B cell (primary cell): Measurements from ENCODE around the gene SOX8.

Source experiments
- EZH2 ChIP-seq: IDR thresholded peaks from 2 replicates; pipeline ENCODE4 v1.6.1; 2012; ENCODE audit warnings: borderline replicate concordance, low read depth, mild to moderate bottlenecking, moderate library complexity, low read length; ENCODE audit not compliant: insufficient read depth, poor library complexity, severe bottlenecking
- TF ChIP-seq, protein P1 (sequence below): fragments of 200-600 bp; IDR thresholded peaks from one replicate; pipeline ENCODE4 v1.8.0; 2022; ENCODE audit warnings: antibody characterized with exemption, mild to moderate bottlenecking

DNA sequence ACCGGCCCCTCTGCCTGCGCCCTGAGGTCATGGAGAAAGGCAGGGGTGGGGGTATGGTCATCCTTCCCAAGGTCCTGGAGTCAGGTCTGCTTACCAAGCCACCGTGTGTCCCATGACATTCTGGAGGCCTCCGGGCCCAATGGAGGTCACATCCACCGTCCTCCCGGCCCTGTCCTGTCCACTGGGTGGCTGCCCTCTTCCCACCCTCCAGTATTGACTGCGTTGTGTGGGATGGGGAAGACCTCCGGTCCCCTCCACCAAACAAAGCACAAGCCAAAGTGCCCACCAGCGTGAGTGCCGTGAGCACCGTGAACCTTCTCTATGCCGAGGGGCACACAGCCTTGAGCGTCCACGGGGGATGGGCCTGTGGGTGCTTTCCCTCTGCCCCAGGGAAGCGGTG lies 48.0 kb upstream of the SOX8 start:
- TF ChIP-seq, protein P1, sequence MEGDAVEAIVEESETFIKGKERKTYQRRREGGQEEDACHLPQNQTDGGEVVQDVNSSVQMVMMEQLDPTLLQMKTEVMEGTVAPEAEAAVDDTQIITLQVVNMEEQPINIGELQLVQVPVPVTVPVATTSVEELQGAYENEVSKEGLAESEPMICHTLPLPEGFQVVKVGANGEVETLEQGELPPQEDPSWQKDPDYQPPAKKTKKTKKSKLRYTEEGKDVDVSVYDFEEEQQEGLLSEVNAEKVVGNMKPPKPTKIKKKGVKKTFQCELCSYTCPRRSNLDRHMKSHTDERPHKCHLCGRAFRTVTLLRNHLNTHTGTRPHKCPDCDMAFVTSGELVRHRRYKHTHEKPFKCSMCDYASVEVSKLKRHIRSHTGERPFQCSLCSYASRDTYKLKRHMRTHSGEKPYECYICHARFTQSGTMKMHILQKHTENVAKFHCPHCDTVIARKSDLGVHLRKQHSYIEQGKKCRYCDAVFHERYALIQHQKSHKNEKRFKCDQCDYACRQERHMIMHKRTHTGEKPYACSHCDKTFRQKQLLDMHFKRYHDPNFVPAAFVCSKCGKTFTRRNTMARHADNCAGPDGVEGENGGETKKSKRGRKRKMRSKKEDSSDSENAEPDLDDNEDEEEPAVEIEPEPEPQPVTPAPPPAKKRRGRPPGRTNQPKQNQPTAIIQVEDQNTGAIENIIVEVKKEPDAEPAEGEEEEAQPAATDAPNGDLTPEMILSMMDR: no peak
- no peak for TF ChIP-seq EZH2
